ENCODE results near the gene EML6. TPM values are rescaled to one million over a fixed set of nuclear protein-coding genes. Genes with fewer than 3 reads are reported as not detected.

Gene EML6
- polyA plus RNA-seq, 1 donor (not counting 4 experiments of a cell fraction or from before 2014, with no cell fraction given): 0.96 TPM

DNA sequence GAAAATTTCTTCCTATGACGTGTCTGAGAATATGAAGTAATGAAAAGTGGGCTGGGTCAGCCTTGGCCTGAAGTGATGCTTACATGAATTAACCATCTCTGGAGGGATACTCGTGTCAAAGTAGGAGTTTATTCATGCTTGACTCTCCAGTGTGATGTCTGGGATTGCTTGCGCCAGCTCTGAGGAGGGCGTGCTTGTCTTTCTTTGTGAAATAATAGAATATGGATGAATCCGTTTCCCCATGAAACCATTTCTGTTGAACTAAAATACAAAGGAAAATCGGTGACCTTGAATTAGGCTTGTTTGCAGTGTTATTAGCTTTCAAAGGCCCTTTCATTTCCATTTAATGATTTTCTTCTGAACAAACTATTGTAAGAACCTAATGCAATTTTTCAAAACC, 77.9 kb downstream of the EML6 start:
- no peak for DNase-seq (ENCODE audit: low read depth, low spot score)
- H3K79me2 ChIP-seq (ENCODE audit: control insufficient read depth, insufficient read depth, low read length): no peaks in the 10 kb centered on the region
- TF ChIP-seq CTCF (optimal IDR thresholded peaks at IDR 0.05 in 1 of 3, IDR thresholded peaks at IDR 0.05 in 1 of 3, conservative IDR thresholded peaks at IDR 0.05 in 1 of 3; ENCODE audit: extremely low read depth in 1 of 3, insufficient read depth in 2 of 3, low read length in 3 of 3) (no peak), EZH2 (IDR thresholded peaks at IDR 0.05; ENCODE audit: low read length) (no peak)
- H3K9me3 ChIP-seq (ENCODE audit: control insufficient read depth, low read depth, low read length): no peaks in the 10 kb centered on the region
- no peaks in the 10 kb centered on the region for H3K36me3 ChIP-seq (ENCODE audit: control insufficient read depth in 2 of 2, extremely low read depth in 1 of 2, insufficient read depth in 2 of 2, low read length in 2 of 2)
- H3K27ac ChIP-seq (ENCODE audit: control insufficient read depth, insufficient read depth, low read length): no peak overlapping the region
- H4K20me1 ChIP-seq (ENCODE audit: control insufficient read depth, extremely low read depth, insufficient read depth, low read length): no peaks in the 10 kb centered on the region
- no peaks in the 10 kb centered on the region for H3K27me3 ChIP-seq (ENCODE audit: control insufficient read depth, extremely low read depth, insufficient read depth, low read length)
- H3K9ac ChIP-seq (ENCODE audit: control insufficient read depth, extremely low read depth, insufficient read depth, low read length): no peak overlapping the region
- H3K4me3 ChIP-seq (ENCODE audit: control insufficient read depth in 2 of 3, extremely low read depth in 1 of 3, insufficient read depth in 2 of 3, low read depth in 1 of 3, low read length in 3 of 3): no peak overlapping the region
- H2AFZ ChIP-seq (ENCODE audit: control insufficient read depth, low read length): no peak overlapping the region
- dilution Hi-C loops (cut with MboI; ENCODE audit: extremely low pct_ligation_motif_present, low sequenced_read_pairs): no loop called here
- FAIRE-seq: no peak
- H3K4me1 ChIP-seq (ENCODE audit: control insufficient read depth, extremely low read depth, insufficient read depth, low read length): no peaks in the 10 kb centered on the region
- no peak overlapping the region for H3K4me2 ChIP-seq (ENCODE audit: control insufficient read depth, extremely low read depth, insufficient read depth, low read depth, low read length)
- no peaks in the 10 kb centered on the region for H3K9me1 ChIP-seq (ENCODE audit: control insufficient read depth, extremely low read depth, insufficient read depth, low read length)

- Histone ChIP-seq H3K9ac (ENCODE audit: control insufficient read depth, extremely low read depth, insufficient read depth, low read length) (no peak overlapping the region), H3K27me3 (ENCODE audit: control insufficient read depth, extremely low read depth, insufficient read depth, low read length) (no peaks in the 10 kb centered on the region), H3K4me1 (ENCODE audit: control insufficient read depth, extremely low read depth, insufficient read depth, low read length) (no peaks in the 10 kb centered on the region), H3K27ac (ENCODE audit: control insufficient read depth, insufficient read depth, low read length) (no peak overlapping the region), H3K9me3 (ENCODE audit: control insufficient read depth, low read depth, low read length) (no peaks in the 10 kb centered on the region), H4K20me1 (ENCODE audit: control insufficient read depth, extremely low read depth, insufficient read depth, low read length) (no peaks in the 10 kb centered on the region), H3K36me3 (ENCODE audit: control insufficient read depth in 2 of 2, extremely low read depth in 1 of 2, insufficient read depth in 2 of 2, low read length in 2 of 2) (no peaks in the 10 kb centered on the region), H3K79me2 (ENCODE audit: control insufficient read depth, insufficient read depth, low read length) (no peaks in the 10 kb centered on the region), H3K9me1 (ENCODE audit: control insufficient read depth, extremely low read depth, insufficient read depth, low read length) (no peaks in the 10 kb centered on the region), H3K4me3 (ENCODE audit: control insufficient read depth in 2 of 3, extremely low read depth in 1 of 3, insufficient read depth in 2 of 3, low read depth in 1 of 3, low read length in 3 of 3) (no peak overlapping the region), H2AFZ (ENCODE audit: control insufficient read depth, low read length) (no peak overlapping the region), H3K4me2 (ENCODE audit: control insufficient read depth, extremely low read depth, insufficient read depth, low read depth, low read length) (no peak overlapping the region)
- FAIRE-seq (no peak), DNase-seq (ENCODE audit: low read depth, low spot score) (no peak)
- TF ChIP-seq EZH2 (IDR thresholded peaks at IDR 0.05; ENCODE audit: low read length) (no peak), CTCF (optimal IDR thresholded peaks at IDR 0.05 in 1 of 3, IDR thresholded peaks at IDR 0.05 in 1 of 3, conservative IDR thresholded peaks at IDR 0.05 in 1 of 3; ENCODE audit: extremely low read depth in 1 of 3, insufficient read depth in 2 of 3, low read length in 3 of 3) (no peak)
- dilution Hi-C loops (cut with MboI; ENCODE audit: extremely low pct_ligation_motif_present, low sequenced_read_pairs): no loop called here
Observed at GRCh38 chr2:54803783-54804751, 80.6 kb downstream of the EML6 start.

All from keratinocyte (primary cell).